Activated naive CD4-positive, alpha-beta T cell treated with anti-CD3 and anti-CD28 coated beads, Interleukin-2, amount 10 ng/mL, durations not matched to agents 7 days and 5 days (primary cell): ENCODE data around the gene VENTX.

Experiments used
- CTCF ChIA-PET: fragments of 350-600 bp; sonication (Branson Sonifier 250); formaldehyde crosslinking; loops from one replicate; lab custom pipeline; 2021; ENCODE audit warnings: antibody characterized with exemption; lab: Charles Lee
- DNase-seq: peaks from one replicate; pipeline ENCODE4 v3.0.0-alpha.2; 2020
- H3K27ac Mint-ChIP-seq: one replicate; pipeline ENCODE4 v1.8.0; 2021; ENCODE audit warnings: mild to moderate bottlenecking, moderate library complexity, mixed read lengths
- H3K27me3 Mint-ChIP-seq: one replicate; pipeline ENCODE4 v1.8.0; 2021; ENCODE audit warnings: mild to moderate bottlenecking, mixed read lengths
- H3K36me3 Mint-ChIP-seq: one replicate; pipeline ENCODE4 v1.8.0; 2021; ENCODE audit warnings: mixed read lengths
- H3K4me1 Mint-ChIP-seq: one replicate; pipeline ENCODE4 v1.8.0; 2021; ENCODE audit warnings: mixed read lengths
- H3K4me3 Mint-ChIP-seq: one replicate; pipeline ENCODE4 v1.8.0; 2021; ENCODE audit warnings: mild to moderate bottlenecking, moderate library complexity, mixed read lengths
- H3K9me3 Mint-ChIP-seq: one replicate; pipeline ENCODE4 v1.8.0; 2021; ENCODE audit warnings: mixed read lengths

Gene VENTX

GRCh38 chr10:133207627-133208026 is 30.0 kb upstream of the VENTX start:
- H3K36me3 Mint-ChIP-seq, result no peaks in the 10 kb centered on the region
- peaks cover 5% of the 10 kb centered on the region for H3K4me1 Mint-ChIP-seq
- no peak overlapping the region for H3K4me3 Mint-ChIP-seq
- no peaks in the 10 kb centered on the region for H3K9me3 Mint-ChIP-seq
- no peak overlapping the region for H3K27ac Mint-ChIP-seq
- no peaks in the 10 kb centered on the region for H3K27me3 Mint-ChIP-seq
- CTCF ChIA-PET, result no interaction called here
- no peak for DNase-seq

- Mint-ChIP-seq H3K36me3 (no peaks in the 10 kb centered on the region), H3K27ac (no peak overlapping the region), H3K4me1 (peaks cover 5% of the 10 kb centered on the region), H3K4me3 (no peak overlapping the region), H3K27me3 (no peaks in the 10 kb centered on the region), H3K9me3 (no peaks in the 10 kb centered on the region)
- DNase-seq, result no peak
- CTCF ChIA-PET, result no interaction called here
Measured at GRCh38 chr10:133208466-133208865, 29.2 kb upstream of the VENTX start.

- CTCF ChIA-PET, result no interaction called here
- H3K4me1 Mint-ChIP-seq, result peaks cover 5% of the 10 kb centered on the region
- no peak overlapping the region for H3K27ac Mint-ChIP-seq
- no peaks in the 10 kb centered on the region for H3K27me3 Mint-ChIP-seq
- H3K9me3 Mint-ChIP-seq, result no peaks in the 10 kb centered on the region
- no peaks in the 10 kb centered on the region for H3K36me3 Mint-ChIP-seq
- DNase-seq, result no peak
- no peak overlapping the region for H3K4me3 Mint-ChIP-seq
Measured at GRCh38 chr10:133209117-133209516, 28.5 kb upstream of the VENTX start.

- Mint-ChIP-seq H3K36me3 (no peaks in the 10 kb centered on the region), H3K9me3 (no peaks in the 10 kb centered on the region), H3K27ac (no peak overlapping the region), H3K27me3 (no peaks in the 10 kb centered on the region), H3K4me1 (peaks cover 5% of the 10 kb centered on the region), H3K4me3 (no peak overlapping the region)
- CTCF ChIA-PET, result no interaction called here
- no peak for DNase-seq
Measured at GRCh38 chr10:133209641-133210040, 28.0 kb upstream of the VENTX start.

GRCh38 chr10:133210398-133211140 is 27.1 kb upstream of the VENTX start:
- Mint-ChIP-seq H3K9me3 (no peaks in the 10 kb centered on the region), H3K27me3 (no peaks in the 10 kb centered on the region), H3K27ac (no peak overlapping the region), H3K4me3 (no peak overlapping the region), H3K36me3 (no peaks in the 10 kb centered on the region), H3K4me1 (peaks cover 5% of the 10 kb centered on the region)
- peak; percentile 37 for DNase-seq
- CTCF ChIA-PET, result no interaction called here

GRCh38 chr10:133211141-133211830 is 26.4 kb upstream of the VENTX start:
- Mint-ChIP-seq H3K4me1 (peaks cover 5% of the 10 kb centered on the region), H3K4me3 (no peak overlapping the region), H3K36me3 (no peaks in the 10 kb centered on the region), H3K27me3 (no peaks in the 10 kb centered on the region), H3K27ac (no peak overlapping the region), H3K9me3 (no peaks in the 10 kb centered on the region)
- CTCF ChIA-PET, result no interaction called here
- no peak for DNase-seq

GRCh38 chr10:133211959-133212852 is 25.4 kb upstream of the VENTX start:
- Mint-ChIP-seq H3K27ac (no peak overlapping the region), H3K27me3 (peaks cover 4% of the 10 kb centered on the region), H3K4me1 (peaks cover 5% of the 10 kb centered on the region), H3K36me3 (no peaks in the 10 kb centered on the region), H3K9me3 (no peaks in the 10 kb centered on the region), H3K4me3 (no peak overlapping the region)
- CTCF ChIA-PET, result no interaction called here
- no peak for DNase-seq

- no peak overlapping the region for H3K4me3 Mint-ChIP-seq
- H3K9me3 Mint-ChIP-seq, result no peaks in the 10 kb centered on the region
- H3K27ac Mint-ChIP-seq, result no peak overlapping the region
- no peak for DNase-seq
- CTCF ChIA-PET, result no interaction called here
- peaks cover 6% of the 10 kb centered on the region for H3K27me3 Mint-ChIP-seq
- H3K4me1 Mint-ChIP-seq, result peaks cover 5% of the 10 kb centered on the region
- H3K36me3 Mint-ChIP-seq, result no peaks in the 10 kb centered on the region
Measured at GRCh38 chr10:133212853-133213494, 24.7 kb upstream of the VENTX start.

- H3K36me3 Mint-ChIP-seq, result no peaks in the 10 kb centered on the region
- no peaks in the 10 kb centered on the region for H3K9me3 Mint-ChIP-seq
- H3K4me1 Mint-ChIP-seq, result peaks cover 5% of the 10 kb centered on the region
- no peak overlapping the region for H3K27ac Mint-ChIP-seq
- H3K27me3 Mint-ChIP-seq, result peaks cover 10% of the 10 kb centered on the region
- H3K4me3 Mint-ChIP-seq, result no peak overlapping the region
- no peak for DNase-seq
- CTCF ChIA-PET, result no interaction called here
Measured at GRCh38 chr10:133213641-133214467, 23.8 kb upstream of the VENTX start.

GRCh38 chr10:133214468-133215410 is 22.9 kb upstream of the VENTX start:
- CTCF ChIA-PET, result no interaction called here
- no peak overlapping the region for H3K27ac Mint-ChIP-seq
- peaks cover 19% of the 10 kb centered on the region for H3K27me3 Mint-ChIP-seq
- no peak overlapping the region for H3K4me3 Mint-ChIP-seq
- H3K9me3 Mint-ChIP-seq, result no peaks in the 10 kb centered on the region
- peaks cover 5% of the 10 kb centered on the region for H3K4me1 Mint-ChIP-seq
- no peak for DNase-seq
- no peaks in the 10 kb centered on the region for H3K36me3 Mint-ChIP-seq

GRCh38 chr10:133215586-133215985 is 22.1 kb upstream of the VENTX start:
- CTCF ChIA-PET, result no interaction called here
- Mint-ChIP-seq H3K36me3 (no peaks in the 10 kb centered on the region), H3K4me3 (no peak overlapping the region), H3K4me1 (peaks cover 2% of the 10 kb centered on the region), H3K27me3 (peaks cover 20% of the 10 kb centered on the region), H3K27ac (no peak overlapping the region), H3K9me3 (no peaks in the 10 kb centered on the region)
- DNase-seq, result no peak

GRCh38 chr10:133216776-133217175 is 20.9 kb upstream of the VENTX start:
- CTCF ChIA-PET, result no interaction called here
- H3K36me3 Mint-ChIP-seq, result no peaks in the 10 kb centered on the region
- no peak for DNase-seq
- H3K27me3 Mint-ChIP-seq, result peaks cover 29% of the 10 kb centered on the region
- H3K4me3 Mint-ChIP-seq, result no peak overlapping the region
- no peak overlapping the region for H3K27ac Mint-ChIP-seq
- H3K4me1 Mint-ChIP-seq, result no peaks in the 10 kb centered on the region
- no peaks in the 10 kb centered on the region for H3K9me3 Mint-ChIP-seq
